GM12878 (cell line): ENCODE results near the gene SKAP1. TPM values are rescaled to one million over a fixed set of nuclear protein-coding genes. Genes with fewer than 3 reads are reported as not detected.
A peak's percentile ranks its signal among the peaks of the same experiment; 100 is the strongest.

Experiments used
- BACH1 ChIP-seq: fragments of 450-650 bp; IDR thresholded peaks from 2 replicates; pipeline ENCODE4 v1.6.1; 2017; ENCODE audit warnings: mild to moderate bottlenecking, borderline replicate concordance
- CHD4 ChIP-seq: fragments of 200-600 bp; sonication (generic); IDR thresholded peaks from 2 replicates; pipeline ENCODE4 v1.6.1; 2016; ENCODE audit warnings: mild to moderate bottlenecking
- EGR1 ChIP-seq, 2 experiments: IDR thresholded peaks; 1 replicate in 1 of 2; 2 replicates in 1 of 2; pipeline ENCODE4 v1.6.1; 2011 to 2012; ENCODE audit warnings: low read depth in 2 of 2, low read length in 2 of 2, borderline replicate concordance in 1 of 2, mild to moderate bottlenecking in 1 of 2, moderate library complexity in 1 of 2
- EZH2 ChIP-seq: IDR thresholded peaks from 2 replicates; pipeline ENCODE4 v1.6.1; 2012; ENCODE audit warnings: low read depth, mild to moderate bottlenecking, control low read depth, inconsistent platforms, low read length, borderline replicate concordance; ENCODE audit not compliant: control insufficient read depth
- KDM1A ChIP-seq: fragments of 200-600 bp; sonication (generic); IDR thresholded peaks from 2 replicates; pipeline ENCODE4 v1.6.1; 2016; ENCODE audit warnings: borderline replicate concordance
- LARP7 ChIP-seq: fragments of 450-650 bp; IDR thresholded peaks from 2 replicates; pipeline ENCODE4 v1.6.1; 2017; ENCODE audit warnings: mild to moderate bottlenecking
- MEF2A ChIP-seq: IDR thresholded peaks from 2 replicates; pipeline ENCODE4 v1.6.1; 2011; ENCODE audit warnings: low read depth, mild to moderate bottlenecking, low read length, moderate library complexity; ENCODE audit not compliant: insufficient read depth
- MEF2B ChIP-seq: fragments of 450-650 bp; IDR thresholded peaks from 2 replicates; pipeline ENCODE4 v1.6.1; 2018; ENCODE audit warnings: mild to moderate bottlenecking, moderate library complexity; ENCODE audit not compliant: partially characterized antibody, poor library complexity, severe bottlenecking
- NBN ChIP-seq: fragments of 450-650 bp; IDR thresholded peaks from 2 replicates; pipeline ENCODE4 v1.6.1; 2016
- NFIC ChIP-seq: IDR thresholded peaks from 2 replicates; pipeline ENCODE4 v1.6.1; 2012; ENCODE audit warnings: low read depth, mild to moderate bottlenecking, inconsistent platforms, low read length, moderate library complexity
- NRF1 ChIP-seq: conservative IDR thresholded peaks from 2 replicates; pipeline ENCODE4 v1.6.1; 2011; ENCODE audit warnings: mild to moderate bottlenecking, low read depth, low read length, improper control_type of control experiment
- RB1 ChIP-seq: fragments of 450-650 bp; formaldehyde crosslinking; IDR thresholded peaks from 2 replicates; pipeline ENCODE4 v1.6.1; 2017; ENCODE audit warnings: mild to moderate bottlenecking, borderline replicate concordance
- RELA ChIP-seq: fragments of 450-650 bp; IDR thresholded peaks from 2 replicates; pipeline ENCODE4 v1.8.0; 2014; ENCODE audit warnings: borderline replicate concordance; ENCODE audit not compliant: partially characterized antibody
- SPI1 ChIP-seq: IDR thresholded peaks from 2 replicates; pipeline ENCODE4 v1.6.1; 2011; ENCODE audit warnings: low read depth, mild to moderate bottlenecking, low read length, moderate library complexity, borderline replicate concordance; ENCODE audit not compliant: insufficient read depth
- SUPT20H ChIP-seq: IDR thresholded peaks from 2 replicates; pipeline ENCODE4 v1.6.1; 2011; ENCODE audit warnings: low read depth, mild to moderate bottlenecking, low read length, moderate library complexity, borderline replicate concordance; ENCODE audit not compliant: control insufficient read depth
- ZNF274 ChIP-seq: IDR thresholded peaks from one replicate; pipeline ENCODE4 v1.8.0; 2011; ENCODE audit not compliant: insufficient read length, insufficient read depth
- ZNF384 ChIP-seq: IDR thresholded peaks from 2 replicates; pipeline ENCODE4 v1.6.1; 2012; ENCODE audit warnings: low read depth, mild to moderate bottlenecking, low read length, improper control_type of control experiment, borderline replicate concordance
- polyA plus RNA-seq, 11 experiments: library from polyadenylated mRNA; depleted of rRNA in 4 of 11; unstranded in 6 of 11; stranded (reverse) in 5 of 11; fragments of >200 nt; fragmentation: Nextera tagmentation in 4 of 11; fragmentation: Illumina TruSeq in 1 of 11; extraction: Ambion mirVana in 4 of 11; extraction: Trizol in 1 of 11; gene quantifications; 1 replicate in 1 of 11; 2 replicates in 10 of 11; pipeline versions ENCODE4 v1.2.1 to v1.2.3, GENCODE V29; 2011 to 2016; ENCODE audit warnings: inconsistent platforms in 2 of 11, missing spikeins in 2 of 11, low read depth in 1 of 11
- total RNA-seq, 4 experiments: library from RNA; depleted of rRNA in 3 of 4; stranded (reverse); fragments of >200 nt in 3 of 4; fragmentation: Illumina TruSeq in 1 of 4; extraction: Trizol in 1 of 4; gene quantifications; 2 replicates each; pipeline versions ENCODE4 v1.2.1 to v1.2.3, GENCODE V29; 2013 to 2021
- TF ChIP-seq, protein P1 (sequence below): fragments of 450-650 bp; conservative IDR thresholded peaks from 2 replicates; pipeline ENCODE4 v1.6.1; 2017; ENCODE audit warnings: mild to moderate bottlenecking, moderate library complexity
- TF ChIP-seq, protein P2 (sequence below): IDR thresholded peaks from 2 replicates; pipeline ENCODE4 v1.6.1; 2011; ENCODE audit warnings: borderline replicate concordance, low read depth, mild to moderate bottlenecking, moderate library complexity, mixed read lengths, low read length; ENCODE audit not compliant: insufficient read depth; ENCODE audit errors: extremely low read length
- TF ChIP-seq, protein P3 (sequence below): fragments of 450-650 bp; formaldehyde crosslinking; IDR thresholded peaks from 2 replicates; pipeline ENCODE4 v1.5.0; 2022; ENCODE audit warnings: mild to moderate bottlenecking, missing genetic modification characterization
- TF ChIP-seq, protein P4 (sequence below): fragments of 150-350 bp; IDR thresholded peaks from 2 replicates; pipeline ENCODE4 v1.6.1; 2014; ENCODE audit warnings: mild to moderate bottlenecking, low read depth, low read length

Gene SKAP1
- total and polyA plus RNA-seq, 10 of the 15 experiments (the other 5 are each of a cell fraction or from before 2014, with no cell fraction given), result 17.1 to 97.6 (median 35.9) TPM

DNA sequence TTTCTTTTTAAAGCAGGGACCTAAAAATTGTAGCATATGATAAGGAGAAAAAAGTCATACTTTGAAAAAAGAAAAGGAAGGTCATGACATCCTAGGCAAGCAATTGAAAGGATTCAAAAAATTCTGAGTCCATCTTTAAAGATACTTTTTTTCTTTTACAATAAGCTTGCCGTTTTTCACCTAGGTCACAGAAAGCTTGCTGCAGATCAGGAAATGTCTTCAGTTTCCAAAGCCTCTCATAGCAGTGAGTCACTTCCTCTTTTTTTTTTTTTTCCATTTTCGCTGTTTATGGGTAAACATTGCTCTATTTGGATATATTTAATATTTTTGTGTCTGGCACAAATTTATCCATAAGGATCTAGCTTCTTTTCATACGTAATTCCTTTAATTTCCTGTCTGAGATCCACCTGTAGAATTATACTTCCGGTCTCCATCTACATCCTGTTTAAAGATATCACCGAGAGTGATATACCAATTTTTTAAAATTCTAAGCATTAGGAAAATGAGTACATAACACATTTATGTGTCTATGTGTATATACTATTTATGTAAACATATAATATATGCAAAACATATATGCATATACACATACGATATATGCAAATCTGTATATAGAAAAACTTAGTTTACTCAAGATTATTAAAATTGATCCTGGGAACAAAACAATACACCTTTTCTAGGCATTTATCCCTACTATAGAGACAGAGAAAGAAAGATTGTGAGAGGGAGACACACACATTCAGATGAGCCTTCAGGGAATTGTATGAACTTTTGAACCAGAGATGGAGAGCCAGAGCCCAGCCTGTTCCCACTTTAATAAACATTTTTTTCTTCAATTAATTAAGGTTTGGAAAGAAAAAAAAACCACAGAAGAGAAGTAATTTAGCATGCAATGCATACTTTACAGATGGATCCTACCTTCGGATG is 134.4 kb downstream of the SKAP1 start (continued):
- peak; percentile 55; the same call in 1 of the 2 replicates for TF ChIP-seq NBN
- TF ChIP-seq RB1, result no peak
- no peak for TF ChIP-seq EZH2
- TF ChIP-seq NRF1, result no peak
- no peak for TF ChIP-seq KDM1A
- TF ChIP-seq NFIC, result peak; percentile 80
- TF ChIP-seq, protein P1, sequence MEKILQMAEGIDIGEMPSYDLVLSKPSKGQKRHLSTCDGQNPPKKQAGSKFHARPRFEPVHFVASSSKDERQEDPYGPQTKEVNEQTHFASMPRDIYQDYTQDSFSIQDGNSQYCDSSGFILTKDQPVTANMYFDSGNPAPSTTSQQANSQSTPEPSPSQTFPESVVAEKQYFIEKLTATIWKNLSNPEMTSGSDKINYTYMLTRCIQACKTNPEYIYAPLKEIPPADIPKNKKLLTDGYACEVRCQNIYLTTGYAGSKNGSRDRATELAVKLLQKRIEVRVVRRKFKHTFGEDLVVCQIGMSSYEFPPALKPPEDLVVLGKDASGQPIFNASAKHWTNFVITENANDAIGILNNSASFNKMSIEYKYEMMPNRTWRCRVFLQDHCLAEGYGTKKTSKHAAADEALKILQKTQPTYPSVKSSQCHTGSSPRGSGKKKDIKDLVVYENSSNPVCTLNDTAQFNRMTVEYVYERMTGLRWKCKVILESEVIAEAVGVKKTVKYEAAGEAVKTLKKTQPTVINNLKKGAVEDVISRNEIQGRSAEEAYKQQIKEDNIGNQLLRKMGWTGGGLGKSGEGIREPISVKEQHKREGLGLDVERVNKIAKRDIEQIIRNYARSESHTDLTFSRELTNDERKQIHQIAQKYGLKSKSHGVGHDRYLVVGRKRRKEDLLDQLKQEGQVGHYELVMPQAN, result no peak
- TF ChIP-seq RELA, result no peak
- no peak for TF ChIP-seq BACH1
- no peak for TF ChIP-seq EGR1 (IDR thresholded peaks at IDR 0.05; ENCODE audit: borderline replicate concordance in 1 of 2, low read depth in 2 of 2, low read length in 2 of 2)
- TF ChIP-seq CHD4, result no peak
- TF ChIP-seq MEF2A, result 0 out of 2 replicates have a peak, but pooled peaks have one; percentile 25
- TF ChIP-seq, protein P2, sequence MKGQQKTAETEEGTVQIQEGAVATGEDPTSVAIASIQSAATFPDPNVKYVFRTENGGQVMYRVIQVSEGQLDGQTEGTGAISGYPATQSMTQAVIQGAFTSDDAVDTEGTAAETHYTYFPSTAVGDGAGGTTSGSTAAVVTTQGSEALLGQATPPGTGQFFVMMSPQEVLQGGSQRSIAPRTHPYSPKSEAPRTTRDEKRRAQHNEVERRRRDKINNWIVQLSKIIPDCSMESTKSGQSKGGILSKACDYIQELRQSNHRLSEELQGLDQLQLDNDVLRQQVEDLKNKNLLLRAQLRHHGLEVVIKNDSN, result no peak
- TF ChIP-seq ZNF274, result no peak
- TF ChIP-seq, protein P3, sequence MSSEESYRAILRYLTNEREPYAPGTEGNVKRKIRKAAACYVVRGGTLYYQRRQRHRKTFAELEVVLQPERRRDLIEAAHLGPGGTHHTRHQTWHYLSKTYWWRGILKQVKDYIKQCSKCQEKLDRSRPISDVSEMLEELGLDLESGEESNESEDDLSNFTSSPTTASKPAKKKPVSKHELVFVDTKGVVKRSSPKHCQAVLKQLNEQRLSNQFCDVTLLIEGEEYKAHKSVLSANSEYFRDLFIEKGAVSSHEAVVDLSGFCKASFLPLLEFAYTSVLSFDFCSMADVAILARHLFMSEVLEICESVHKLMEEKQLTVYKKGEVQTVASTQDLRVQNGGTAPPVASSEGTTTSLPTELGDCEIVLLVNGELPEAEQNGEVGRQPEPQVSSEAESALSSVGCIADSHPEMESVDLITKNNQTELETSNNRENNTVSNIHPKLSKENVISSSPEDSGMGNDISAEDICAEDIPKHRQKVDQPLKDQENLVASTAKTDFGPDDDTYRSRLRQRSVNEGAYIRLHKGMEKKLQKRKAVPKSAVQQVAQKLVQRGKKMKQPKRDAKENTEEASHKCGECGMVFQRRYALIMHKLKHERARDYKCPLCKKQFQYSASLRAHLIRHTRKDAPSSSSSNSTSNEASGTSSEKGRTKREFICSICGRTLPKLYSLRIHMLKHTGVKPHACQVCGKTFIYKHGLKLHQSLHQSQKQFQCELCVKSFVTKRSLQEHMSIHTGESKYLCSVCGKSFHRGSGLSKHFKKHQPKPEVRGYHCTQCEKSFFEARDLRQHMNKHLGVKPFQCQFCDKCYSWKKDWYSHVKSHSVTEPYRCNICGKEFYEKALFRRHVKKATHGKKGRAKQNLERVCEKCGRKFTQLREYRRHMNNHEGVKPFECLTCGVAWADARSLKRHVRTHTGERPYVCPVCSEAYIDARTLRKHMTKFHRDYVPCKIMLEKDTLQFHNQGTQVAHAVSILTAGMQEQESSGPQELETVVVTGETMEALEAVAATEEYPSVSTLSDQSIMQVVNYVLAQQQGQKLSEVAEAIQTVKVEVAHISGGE, result no peak
- peak; percentile 99 for TF ChIP-seq SPI1
- TF ChIP-seq SUPT20H, result no peak
- TF ChIP-seq ZNF384, result peak; percentile 96
- TF ChIP-seq MEF2B, result no peak
- TF ChIP-seq, protein P4, sequence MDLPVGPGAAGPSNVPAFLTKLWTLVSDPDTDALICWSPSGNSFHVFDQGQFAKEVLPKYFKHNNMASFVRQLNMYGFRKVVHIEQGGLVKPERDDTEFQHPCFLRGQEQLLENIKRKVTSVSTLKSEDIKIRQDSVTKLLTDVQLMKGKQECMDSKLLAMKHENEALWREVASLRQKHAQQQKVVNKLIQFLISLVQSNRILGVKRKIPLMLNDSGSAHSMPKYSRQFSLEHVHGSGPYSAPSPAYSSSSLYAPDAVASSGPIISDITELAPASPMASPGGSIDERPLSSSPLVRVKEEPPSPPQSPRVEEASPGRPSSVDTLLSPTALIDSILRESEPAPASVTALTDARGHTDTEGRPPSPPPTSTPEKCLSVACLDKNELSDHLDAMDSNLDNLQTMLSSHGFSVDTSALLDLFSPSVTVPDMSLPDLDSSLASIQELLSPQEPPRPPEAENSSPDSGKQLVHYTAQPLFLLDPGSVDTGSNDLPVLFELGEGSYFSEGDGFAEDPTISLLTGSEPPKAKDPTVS, result no peak
- no peak for TF ChIP-seq LARP7
